ENCODE results near the gene EBP.

Gene EBP

GRCh38 chrX:48521353-48522243, at the start of gene EBP:
Gene EBP (plus strand): TSS chrX:48521808. CDS start chrX:48523772, 1,964 bp downstream.
- DNase-seq, result peak; percentile 68

GRCh38 chrX:48472225-48472624, 49.4 kb upstream of the EBP start:
- no peak for DNase-seq

GRCh38 chrX:48472851-48473703, 48.5 kb upstream of the EBP start:
- no peak for DNase-seq

GRCh38 chrX:48473704-48473990, 48.0 kb upstream of the EBP start:
- DNase-seq, result no peak

- no peak for DNase-seq
Measured at GRCh38 chrX:48474127-48474526, 47.5 kb upstream of the EBP start.

GRCh38 chrX:48474581-48474980, 47.0 kb upstream of the EBP start:
- no peak for DNase-seq

- DNase-seq, result no peak
Measured at GRCh38 chrX:48475296-48475695, 46.3 kb upstream of the EBP start.

- peak; percentile 51 for DNase-seq
Measured at GRCh38 chrX:48475774-48476577, 45.6 kb upstream of the EBP start, which contains the start of gene FTSJ1. Gene FTSJ1 (plus strand): TSS chrX:48476199. CDS start chrX:48478048, 1,849 bp downstream.

- DNase-seq, result no peak
Measured at GRCh38 chrX:48476919-48477318, 44.7 kb upstream of the EBP start.

- no peak for DNase-seq
Measured at GRCh38 chrX:48477960-48478755, 43.5 kb upstream of the EBP start.

- DNase-seq, result no peak
Measured at GRCh38 chrX:48478806-48479205, 42.8 kb upstream of the EBP start.

GRCh38 chrX:48480142-48480541, 41.5 kb upstream of the EBP start:
- DNase-seq, result no peak

- DNase-seq, result no peak
Measured at GRCh38 chrX:48480583-48480982, 41.0 kb upstream of the EBP start.

- no peak for DNase-seq
Measured at GRCh38 chrX:48482526-48482925, 39.1 kb upstream of the EBP start.

- no peak for DNase-seq
Measured at GRCh38 chrX:48487362-48487798, 34.2 kb upstream of the EBP start.

GRCh38 chrX:48488034-48488433, 33.6 kb upstream of the EBP start:
- DNase-seq, result no peak

GRCh38 chrX:48489296-48489695, 32.3 kb upstream of the EBP start:
- no peak for DNase-seq

- DNase-seq, result no peak
Measured at GRCh38 chrX:48489892-48490291, 31.7 kb upstream of the EBP start.

- DNase-seq, result no peak
Measured at GRCh38 chrX:48490661-48491060, 30.9 kb upstream of the EBP start.

- no peak for DNase-seq
Measured at GRCh38 chrX:48491809-48492208, 29.8 kb upstream of the EBP start.

GRCh38 chrX:48492293-48492910, 29.2 kb upstream of the EBP start:
- no peak for DNase-seq

- no peak for DNase-seq
Measured at GRCh38 chrX:48493890-48494364, 27.7 kb upstream of the EBP start.
